NCI-H526 treated with DMSO at 0.1 percent for 48 hours (cell line): ENCODE data around the gene EMC9.
A peak's percentile ranks its signal among the peaks of the same experiment; 100 is the strongest.

Source experiments
- DNase-seq: peaks from one replicate; lab custom pipeline; 2025; lab: John Stamatoyannopoulos, UW

EMC9 gene

GRCh38 chr14:24141097-24141880, at the start of gene EMC9:
EMC9 (minus strand) TSS chr14:24141591; CDS start chr14:24141304, 287 bp downstream.
- peak; percentile 99 for DNase-seq

- no peak for DNase-seq
Measured at GRCh38 chr14:24190416-24190815, 49.0 kb upstream of the EMC9 start.

GRCh38 chr14:24189460-24189859, 48.1 kb upstream of the EMC9 start:
- DNase-seq, result no peak

- no peak for DNase-seq
Measured at GRCh38 chr14:24189059-24189375, 47.6 kb upstream of the EMC9 start.

GRCh38 chr14:24188251-24189058, 47.1 kb upstream of the EMC9 start, which contains the start of gene IPO4:
IPO4 (minus strand) TSS chr14:24188816; CDS start chr14:24188787, 29 bp downstream.
- DNase-seq, result peak; percentile 95

- no peak for DNase-seq
Measured at GRCh38 chr14:24187539-24187915, 46.1 kb upstream of the EMC9 start.

- no peak for DNase-seq
Measured at GRCh38 chr14:24186831-24187538, 45.6 kb upstream of the EMC9 start.

- no peak for DNase-seq
Measured at GRCh38 chr14:24185741-24186140, 44.4 kb upstream of the EMC9 start.

GRCh38 chr14:24185026-24185425, 43.6 kb upstream of the EMC9 start:
- DNase-seq, result no peak

- DNase-seq, result no peak
Measured at GRCh38 chr14:24184104-24184970, 42.9 kb upstream of the EMC9 start.

GRCh38 chr14:24183014-24183481, 41.7 kb upstream of the EMC9 start:
- DNase-seq, result no peak

GRCh38 chr14:24182110-24182882, 40.9 kb upstream of the EMC9 start:
- DNase-seq, result no peak

GRCh38 chr14:24181371-24182077, 40.1 kb upstream of the EMC9 start:
- no peak for DNase-seq

GRCh38 chr14:24179961-24180796, 38.8 kb upstream of the EMC9 start:
- no peak for DNase-seq

GRCh38 chr14:24179294-24179960, 38.0 kb upstream of the EMC9 start:
- DNase-seq, result no peak

- no peak for DNase-seq
Measured at GRCh38 chr14:24178399-24179178, 37.2 kb upstream of the EMC9 start.

- DNase-seq, result no peak
Measured at GRCh38 chr14:24177891-24178290, 36.5 kb upstream of the EMC9 start.
